ENCODE data around the gene SEMA7A. TPM values are rescaled to one million over a fixed set of nuclear protein-coding genes. Genes with fewer than 3 reads are reported as not detected.
A peak's percentile ranks its signal among the peaks of the same experiment; 100 is the strongest.

SEMA7A gene
- polyA plus RNA-seq, 1 donor, result 5.2 TPM

DNA sequence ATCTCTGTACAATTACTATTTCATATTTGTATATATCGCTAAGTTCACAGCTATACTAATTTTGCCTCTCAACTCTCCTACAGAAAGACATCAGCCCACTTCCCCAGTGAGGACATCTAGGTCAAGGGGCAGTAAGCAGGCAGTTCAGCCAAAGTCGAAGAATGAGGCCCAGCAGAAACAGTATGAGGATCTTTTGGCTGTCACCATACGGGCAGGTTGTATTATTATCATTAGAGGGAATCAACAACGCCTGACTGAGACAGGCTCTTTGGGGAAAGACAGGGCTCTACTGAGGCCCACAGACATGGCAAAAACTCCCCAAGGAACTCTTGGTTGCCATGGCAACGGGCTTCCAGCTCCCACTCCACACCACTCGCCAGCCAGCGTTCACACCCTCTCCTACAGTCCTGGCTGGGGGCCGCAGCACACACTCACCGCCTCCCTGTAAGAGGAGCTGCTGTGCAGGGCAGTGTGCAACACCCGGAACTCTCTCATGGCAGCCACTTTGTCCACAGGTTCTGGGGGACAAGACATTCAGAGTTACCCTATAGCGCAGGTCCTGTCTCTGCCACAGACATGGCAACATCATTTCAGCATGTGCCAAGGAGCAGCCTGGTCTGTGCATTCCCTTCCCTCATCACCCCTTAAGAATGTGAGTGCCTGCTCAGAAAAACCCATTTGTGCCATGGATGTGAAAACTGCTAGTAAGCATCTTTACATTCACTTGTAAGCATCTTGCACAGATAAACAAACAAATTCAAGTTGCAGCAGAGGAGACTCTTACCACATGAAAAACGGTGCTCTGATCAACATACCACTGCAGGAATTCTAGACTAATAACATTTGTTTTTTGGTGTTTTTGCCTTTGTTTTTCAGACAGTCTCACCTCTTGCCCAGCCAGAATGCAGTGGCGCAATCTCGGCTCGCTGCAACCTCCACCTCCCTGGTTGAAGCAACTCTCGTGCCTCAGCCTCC is 18.4 kb upstream of the SEMA7A start:
- no peak for DNase-seq

GRCh38 chr15:74451322-74451721 is 17.6 kb upstream of the SEMA7A start:
- no peak for DNase-seq

DNA sequence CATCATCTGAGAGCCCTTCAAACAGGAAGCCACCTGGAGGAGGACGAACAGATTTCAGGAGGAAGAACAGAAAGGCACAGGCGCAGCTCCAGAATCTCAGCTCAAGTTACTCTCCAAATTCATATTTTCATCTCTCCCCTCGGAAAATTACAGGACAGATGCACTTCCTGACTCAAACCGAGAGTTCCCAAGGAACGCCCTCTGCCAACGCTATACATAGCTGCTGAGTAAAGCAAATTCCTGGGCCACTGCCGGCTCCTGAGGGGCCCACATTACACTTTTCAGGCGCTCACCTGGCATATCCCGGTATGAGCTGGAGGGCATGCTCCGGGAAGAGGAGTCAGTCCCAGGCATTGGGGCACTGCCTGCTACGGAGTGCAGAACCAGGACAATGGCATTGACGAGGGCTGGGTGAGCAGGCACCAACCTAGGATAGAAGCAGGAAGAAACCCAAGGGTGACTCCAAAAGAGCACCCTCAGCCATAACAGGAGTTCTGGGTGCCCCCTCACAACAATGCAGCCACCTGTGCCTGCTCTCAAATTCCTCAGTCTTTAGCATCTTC is 16.0 kb upstream of the SEMA7A start:
- DNase-seq, result no peak

DNA sequence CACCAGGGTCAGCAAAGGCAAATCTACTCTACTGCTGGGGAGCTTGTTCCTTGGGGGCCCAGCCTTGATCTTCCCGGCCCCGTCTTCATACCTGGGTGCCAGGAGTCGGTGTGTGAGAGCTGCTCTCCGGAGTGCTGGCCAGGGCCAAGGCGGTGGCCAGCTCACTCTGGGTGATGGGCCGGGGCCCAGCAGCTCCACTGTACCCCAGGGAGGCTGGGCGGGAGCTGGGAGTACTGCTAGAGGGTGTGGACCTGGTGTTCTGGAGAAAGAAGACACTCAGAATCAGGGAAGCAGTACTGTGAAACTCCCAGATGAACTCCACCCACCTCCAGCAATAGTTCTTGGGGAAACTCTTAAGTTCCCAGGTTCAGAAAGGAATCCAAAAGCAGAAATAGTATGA is 15.3 kb upstream of the SEMA7A start:
- DNase-seq, result no peak

DNA sequence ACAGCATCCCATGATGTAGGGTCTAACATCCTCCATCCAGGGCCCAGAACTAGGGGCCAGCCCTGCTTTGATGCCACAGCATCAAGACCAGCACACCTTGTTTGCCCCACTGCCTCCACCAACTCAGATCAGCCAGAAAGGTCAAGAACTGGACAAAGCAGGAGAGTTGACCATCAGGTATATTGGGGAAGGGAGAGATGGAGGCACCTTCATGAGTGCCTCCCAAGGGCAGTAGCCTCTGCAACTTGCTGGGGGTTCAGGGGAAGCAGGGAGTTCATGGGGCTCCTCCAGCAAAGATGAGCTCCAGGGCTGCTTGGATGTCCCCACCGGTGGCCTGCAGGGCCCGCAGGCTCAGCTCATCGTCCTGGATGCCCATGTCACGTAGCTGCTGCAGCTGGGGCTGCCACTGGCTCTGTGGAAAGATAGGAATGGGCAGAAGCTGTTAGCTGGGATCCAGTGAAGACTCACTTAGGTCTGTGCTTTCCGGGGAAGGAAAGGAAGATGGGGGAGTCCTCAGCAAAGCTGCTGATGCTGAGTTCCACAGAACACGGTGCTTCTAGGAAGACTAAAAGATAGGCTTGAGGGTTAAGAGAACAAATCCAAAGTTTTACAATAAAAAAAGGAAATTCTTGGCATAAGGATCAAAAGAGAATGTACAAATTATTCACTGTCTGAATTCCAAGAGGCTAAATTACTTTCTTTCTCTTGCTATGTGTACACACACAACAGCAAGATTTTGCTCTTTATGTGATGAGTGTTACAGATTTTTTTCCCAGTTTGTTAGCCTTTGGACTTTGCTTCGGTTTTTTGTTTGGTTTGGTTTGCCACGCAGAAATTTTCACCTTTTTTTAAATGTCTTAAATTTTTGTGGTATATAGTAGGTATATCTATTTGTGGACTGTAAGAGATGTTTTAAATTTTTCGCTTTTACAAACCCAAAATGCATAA is 12.3 kb upstream of the SEMA7A start:
- DNase-seq, result no peak

GRCh38 chr15:74444106-74445062 is 10.6 kb upstream of the SEMA7A start:
- DNase-seq, result no peak

DNA sequence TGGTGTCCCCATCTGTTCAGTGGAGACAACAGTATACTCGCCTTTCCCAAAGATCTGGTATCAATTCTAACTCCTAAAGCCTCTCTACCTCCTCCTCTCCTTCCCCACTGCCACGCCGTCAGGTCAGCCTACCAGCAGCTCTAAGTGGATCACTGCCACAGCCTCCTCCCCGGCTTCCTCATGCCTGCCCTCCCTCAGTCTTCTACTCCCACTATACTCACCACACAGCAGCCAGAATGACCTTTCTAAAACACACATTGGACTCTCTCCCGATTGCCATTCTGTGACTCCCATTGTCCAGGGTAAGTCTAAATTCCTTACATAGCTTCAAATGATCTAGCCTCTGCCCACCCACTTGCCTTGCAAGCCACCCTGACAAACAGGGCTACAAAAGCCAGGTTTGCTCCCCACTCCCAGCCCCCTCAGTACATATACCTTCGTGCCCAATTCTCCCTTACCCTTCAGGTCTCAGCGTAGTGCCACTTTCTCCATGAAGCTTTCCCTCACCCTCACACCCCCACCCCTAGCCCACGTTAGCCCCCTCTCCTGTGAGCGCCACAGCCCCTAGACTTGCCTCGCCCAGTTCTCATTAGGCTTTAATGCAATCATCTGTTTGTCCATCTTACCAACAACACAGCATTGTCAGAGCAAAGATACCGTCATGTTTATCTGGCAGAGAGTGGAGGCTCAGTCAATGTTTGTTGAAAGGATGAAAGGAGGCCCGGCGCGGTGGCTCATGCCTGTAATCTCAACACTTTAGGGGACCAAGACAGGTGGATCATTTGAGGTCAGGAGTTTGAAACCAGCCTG is 9.5 kb upstream of the SEMA7A start:
- DNase-seq, result no peak

DNA sequence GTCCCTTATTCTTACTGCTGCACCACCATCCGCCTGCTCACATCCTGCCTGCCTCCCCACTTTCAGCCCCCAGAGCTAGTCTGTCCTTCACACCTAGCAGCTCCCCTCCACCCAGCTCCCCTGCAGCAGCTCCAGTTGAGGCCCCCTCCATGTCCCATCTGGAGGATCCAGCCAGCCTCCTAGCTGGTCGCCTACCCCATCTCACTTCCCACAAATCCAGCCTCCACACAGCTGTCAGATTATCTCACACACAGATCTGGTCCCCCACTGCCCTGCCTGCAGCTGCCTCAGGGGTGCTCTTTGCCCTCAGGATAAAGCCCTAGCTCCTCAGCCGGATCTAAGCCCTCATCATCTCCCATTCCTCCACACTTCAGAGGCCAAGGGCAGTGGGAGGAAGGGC is 8.8 kb upstream of the SEMA7A start:
- DNase-seq, result no peak

DNA sequence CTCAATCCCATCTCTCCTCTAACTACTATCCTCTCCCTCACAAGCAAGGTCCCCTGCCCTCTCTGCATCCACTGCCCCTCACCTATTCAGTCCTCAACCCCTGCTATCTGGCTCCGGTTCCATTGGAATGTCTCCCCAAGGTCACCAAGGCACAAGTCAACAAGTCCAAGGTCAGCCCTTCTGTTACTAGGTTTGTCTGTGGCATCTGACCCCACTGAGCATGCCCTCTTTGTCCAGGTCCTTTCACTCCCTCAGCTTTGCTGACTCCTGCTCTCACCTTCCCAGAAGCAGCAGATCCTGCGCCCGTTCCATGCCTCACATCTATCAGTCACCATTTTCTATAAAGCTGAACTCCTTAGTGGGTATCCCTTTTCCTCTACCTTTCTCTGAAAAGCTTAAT is 8.3 kb upstream of the SEMA7A start:
- DNase-seq, result no peak

- no peak for DNase-seq
Measured at GRCh38 chr15:74441248-74441941, 7.6 kb upstream of the SEMA7A start.

GRCh38 chr15:74438721-74439316 is 5.1 kb upstream of the SEMA7A start:
- DNase-seq, result peak; percentile 78

- DNase-seq, result no peak
Measured at GRCh38 chr15:74438206-74438605, 4.4 kb upstream of the SEMA7A start.

GRCh38 chr15:74434263-74435136 is 742 bp upstream of the SEMA7A start:
- DNase-seq, result peak; percentile 72

GRCh38 chr15:74432968-74433591 is 678 bp downstream of the SEMA7A start:
- DNase-seq, result no peak

GRCh38 chr15:74432271-74432967 is 1.3 kb downstream of the SEMA7A start:
- DNase-seq, result no peak

- no peak for DNase-seq
Measured at GRCh38 chr15:74431645-74432044, 2.1 kb downstream of the SEMA7A start.

DNA sequence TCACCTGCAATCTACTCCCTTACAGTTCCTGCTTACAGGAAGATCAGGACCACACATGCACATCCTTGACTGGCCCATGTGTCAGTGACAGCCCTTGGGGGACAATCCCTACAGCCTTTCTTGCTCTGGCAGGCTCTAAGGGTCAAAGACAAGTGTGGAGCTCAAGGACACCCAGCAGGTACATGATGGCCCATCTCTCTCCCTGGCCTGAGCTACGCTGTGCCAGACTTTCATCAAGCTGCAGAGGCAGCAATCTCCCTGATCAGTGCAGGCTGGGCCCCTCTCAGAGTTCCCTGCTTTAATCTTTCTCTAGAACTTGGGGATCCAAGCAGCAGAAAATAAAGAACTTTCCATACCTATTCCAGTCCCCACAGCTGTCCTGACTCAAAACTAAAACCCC is 2.6 kb downstream of the SEMA7A start:
- no peak for DNase-seq

All from hindlimb muscle (tissue), 1 donor.